Dermis blood vessel endothelial cell (primary cell): Measurements from ENCODE around the gene ATP11C. TPM values are rescaled to one million over a fixed set of nuclear protein-coding genes. Genes with fewer than 3 reads are reported as not detected.
"Not testable (repeated sequence)": the region's sequence is repeated elsewhere in the genome, so short reads cannot be mapped to it uniquely, and the experiment has no call there.

Source experiments
- DNase-seq: peaks from one replicate; pipeline ENCODE4 v3.0.0; 2010
- total RNA-seq: library from RNA; depleted of rRNA; stranded (reverse); fragments of >200 nt; gene quantifications from 2 replicates; pipeline ENCODE4 v1.2.3, GENCODE V29; 2014

ATP11C gene
- total RNA-seq, 1 donor from 2014 or later = 93.1 TPM

DNA sequence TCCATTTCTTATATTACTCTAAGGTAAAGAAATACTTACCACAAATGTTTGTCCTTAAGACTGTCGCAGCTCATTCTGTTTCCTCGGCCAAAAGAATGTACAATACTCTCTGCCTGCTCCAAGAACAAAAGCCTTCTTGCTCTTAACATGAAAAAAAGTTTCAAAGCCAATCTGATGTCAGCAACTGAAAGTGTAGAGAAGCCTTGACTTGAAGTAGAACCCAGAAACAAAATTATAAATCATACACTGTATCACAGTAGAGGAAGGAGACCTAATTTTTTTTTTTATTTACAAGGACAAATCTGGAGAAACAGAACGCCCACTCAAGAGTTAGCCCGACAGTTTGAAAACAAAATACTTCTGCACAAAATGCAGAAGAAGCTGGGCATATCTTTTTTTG lies 224.8 kb downstream of the ATP11C start, which contains the start of gene MCF2:
Gene MCF2 (minus strand): TSS at position 101 of the 400 bp plus-strand sequence. CDS start 56,423 bp downstream, outside the sequence.
- no peak for DNase-seq

DNA sequence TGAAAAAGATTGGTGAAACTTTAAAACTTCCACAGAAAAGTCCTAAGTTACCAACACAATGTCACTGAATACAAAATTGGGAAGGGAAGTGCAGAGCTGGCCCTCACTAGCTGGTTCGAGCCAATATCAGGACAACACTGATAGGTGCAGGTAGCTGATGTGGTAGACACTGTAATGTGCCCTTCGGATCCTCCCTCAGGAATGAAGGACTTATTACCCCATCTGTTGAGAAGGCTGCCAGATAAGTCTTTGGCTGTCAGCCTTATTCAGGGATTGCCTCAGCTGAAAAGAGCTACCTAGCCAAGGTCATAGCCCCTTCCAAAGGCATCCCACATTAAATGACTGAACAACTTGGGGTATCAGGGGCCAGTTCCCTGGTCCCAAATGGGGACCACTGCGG lies 230.2 kb downstream of the ATP11C start:
- DNase-seq = no peak

DNA sequence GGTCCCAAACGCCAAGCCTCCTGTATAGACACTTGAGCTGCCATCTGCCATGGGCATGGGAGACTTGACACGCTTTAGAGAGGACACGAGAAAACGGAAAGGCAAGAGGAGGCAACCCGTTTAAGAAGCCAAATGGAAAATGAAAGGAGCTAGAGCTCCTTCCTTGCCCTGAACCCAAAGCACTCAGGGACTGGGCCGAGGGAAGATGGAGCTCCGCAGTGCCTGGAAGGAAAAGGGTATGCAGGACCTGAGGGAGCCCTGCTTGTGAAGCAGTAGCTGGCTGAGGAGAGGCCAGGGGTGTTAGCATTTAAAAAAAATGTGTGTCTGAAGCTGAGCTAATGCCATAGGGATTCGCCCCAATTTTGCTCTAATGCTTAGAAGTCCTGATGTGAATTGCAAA lies 239.9 kb downstream of the ATP11C start:
- no peak for DNase-seq

DNA sequence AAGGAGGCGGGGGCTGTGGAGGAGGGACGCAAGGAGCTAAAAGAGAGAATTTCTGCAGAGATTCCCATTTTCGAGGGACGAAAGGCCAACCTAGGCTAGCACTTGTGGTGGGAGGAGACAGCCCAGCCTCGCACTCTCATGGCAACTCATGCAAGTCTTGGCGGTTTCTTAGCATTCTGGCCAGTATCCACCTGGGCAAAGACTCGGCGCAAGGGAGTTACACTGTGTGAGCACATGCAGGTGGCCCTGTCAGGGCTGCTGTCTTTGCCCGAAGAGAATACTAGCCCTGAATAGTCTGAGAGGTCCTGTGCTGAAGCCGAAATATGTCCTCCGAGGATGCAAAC lies 240.4 kb downstream of the ATP11C start:
- DNase-seq = no peak

DNA sequence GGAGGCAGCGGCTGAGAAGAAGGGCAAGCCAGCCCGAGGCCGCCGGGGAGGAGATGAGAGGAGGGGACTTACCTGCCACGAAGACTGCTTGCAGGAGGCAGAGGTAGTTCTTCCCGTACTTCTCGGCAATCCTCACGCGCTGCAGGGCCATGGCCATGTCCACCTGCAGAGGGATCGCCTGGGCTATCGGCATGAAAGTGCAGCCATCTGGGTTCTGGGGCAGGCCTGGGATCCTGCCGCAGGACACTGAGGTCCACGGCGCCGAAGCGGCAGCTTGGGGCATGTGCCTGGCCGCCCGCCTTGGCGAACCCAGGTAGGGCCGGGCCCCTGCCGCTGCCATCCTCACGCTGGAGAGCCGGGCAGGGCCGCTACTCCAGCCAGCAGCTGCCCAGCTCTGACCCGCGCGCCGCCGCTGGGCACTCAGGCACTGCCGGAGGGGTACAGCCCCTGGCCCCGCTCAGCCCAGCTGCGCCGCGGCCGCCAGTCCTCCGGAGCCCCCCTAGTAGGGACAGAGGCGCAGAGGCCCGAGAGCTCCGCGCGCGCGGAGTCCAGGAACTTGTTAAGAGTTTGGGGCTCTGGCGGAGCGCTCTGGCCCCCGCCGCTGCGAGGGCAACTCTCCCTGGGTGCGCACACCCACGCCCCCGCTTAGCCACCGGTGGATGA lies 240.9 kb downstream of the ATP11C start:
- DNase-seq = no peak

DNA sequence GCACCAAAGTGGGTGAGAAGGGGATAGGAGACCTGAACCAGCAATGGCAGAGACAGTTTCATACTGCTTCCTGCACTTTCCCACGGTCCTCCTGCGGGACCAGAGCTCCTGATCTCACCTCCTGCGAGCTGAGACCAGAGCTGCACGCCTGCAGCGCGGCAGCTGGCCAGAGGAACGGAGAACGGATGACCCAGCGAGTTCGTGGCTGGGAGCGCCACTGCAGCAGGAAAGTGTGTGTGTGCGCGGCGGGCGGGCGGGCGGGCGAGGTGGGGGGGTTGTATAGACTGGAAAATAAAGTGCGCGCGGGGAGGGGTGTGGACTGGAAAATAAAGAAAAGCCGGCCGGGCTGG lies 241.4 kb downstream of the ATP11C start:
- peak; percentile 7 for DNase-seq

DNA sequence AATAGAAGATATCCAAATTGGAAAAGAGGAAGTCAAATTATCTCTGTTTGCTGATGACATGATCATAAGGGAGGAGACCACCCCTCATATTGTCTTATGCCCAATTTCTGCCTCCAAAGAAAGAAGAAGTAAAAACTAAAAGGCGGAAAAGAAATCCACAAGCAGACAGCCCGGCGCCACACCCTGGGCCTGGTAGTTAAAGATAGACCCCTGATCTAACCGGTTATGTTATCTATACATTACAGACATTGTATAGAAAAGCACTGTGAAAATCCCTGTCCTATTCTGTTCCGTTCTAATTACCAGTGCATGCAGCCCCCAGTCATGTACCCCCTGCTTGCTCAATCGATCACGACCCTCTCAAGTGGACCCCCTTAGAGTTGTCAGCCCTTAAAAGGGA lies 247.7 kb downstream of the ATP11C start:
- not testable (repeated sequence) for DNase-seq

DNA sequence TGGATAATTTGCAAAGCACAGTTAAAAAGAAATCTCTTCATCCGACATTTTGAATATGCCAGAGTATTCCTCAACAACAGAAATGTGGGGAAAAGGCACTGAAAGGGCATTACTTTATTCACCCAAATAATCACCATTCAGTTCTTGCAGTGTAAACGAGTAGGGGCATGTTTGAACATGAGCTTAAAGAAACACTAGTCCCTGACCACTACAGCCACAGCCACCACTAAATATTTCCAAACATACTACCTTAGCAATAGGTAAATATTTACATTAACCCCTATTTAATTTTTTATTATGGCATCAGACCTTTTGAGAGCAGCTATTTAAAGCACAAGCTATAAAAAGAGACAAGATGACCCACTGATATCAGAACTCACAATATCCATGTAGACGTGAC lies 252.5 kb downstream of the ATP11C start:
- DNase-seq = no peak

Other genes with a start within 250 kb of the ATP11C start
- gene MCF2, start 224.9 kb downstream of the ATP11C start, total RNA-seq = 0.05 TPM in 1 of 2 replicates, not detected in the other
- gene CXorf66, start 32.5 kb upstream of the ATP11C start, total RNA-seq = not detected in 2 replicates